Activated CD4-positive, alpha-beta T cell treated with anti-CD3 and anti-CD28 coated beads for 36 hours (primary cell): ENCODE data around the gene MROH2A. TPM values are rescaled to one million over a fixed set of nuclear protein-coding genes. Genes with fewer than 3 reads are reported as not detected.

Source experiments
- ATAC-seq: fragments of 200-7000 bp; cut with Tn5 transposase; one replicate; pipeline ENCODE4 v1.10.0; 2021; ENCODE audit warnings: mild to moderate bottlenecking, moderate library complexity
- CTCF ChIA-PET: fragments of 350-600 bp; sonication (Branson Sonifier 250); formaldehyde crosslinking; loops from one replicate; lab custom pipeline; 2021; ENCODE audit warnings: antibody characterized with exemption; lab: Charles Lee
- POLR2A ChIA-PET: fragments of 350-600 bp; sonication (Branson Sonifier 250); formaldehyde crosslinking; loops from one replicate; lab custom pipeline; 2021; ENCODE audit warnings: antibody characterized with exemption, inconsistent platforms; lab: Charles Lee
- DNase-seq: peaks from one replicate; pipeline ENCODE4 v3.0.0-alpha.2; 2020
- H3K27ac Mint-ChIP-seq: one replicate; pipeline ENCODE4 v1.8.0; 2021; ENCODE audit warnings: mixed read lengths
- H3K27me3 Mint-ChIP-seq: one replicate; pipeline ENCODE4 v1.8.0; 2021; ENCODE audit warnings: mixed read lengths
- H3K36me3 Mint-ChIP-seq: one replicate; pipeline ENCODE4 v1.8.0; 2021; ENCODE audit warnings: low read depth, mixed read lengths
- H3K4me1 Mint-ChIP-seq: one replicate; pipeline ENCODE4 v1.8.0; 2021; ENCODE audit warnings: mixed read lengths
- H3K4me3 Mint-ChIP-seq: one replicate; pipeline ENCODE4 v1.8.0; 2021; ENCODE audit warnings: mild to moderate bottlenecking, moderate library complexity, mixed read lengths
- H3K9me3 Mint-ChIP-seq: one replicate; pipeline ENCODE4 v1.8.0; 2021; ENCODE audit warnings: low read depth, mixed read lengths
- intact Hi-C, 2 experiments: fragments of 100-400 bp; cut with DNase I in 1 of 2; cut with micrococcal nuclease in 1 of 2; formaldehyde crosslinking; loops; one replicate each; pipeline versions ENCODE4 v1.14.2 to v1.15.1; 2022 to 2024; cut with DNase I, micrococcal nuclease
- total RNA-seq, 2 experiments: library from RNA; stranded (reverse); gene quantifications; one replicate each; pipeline ENCODE4 v1.2.3, GENCODE V29; 2021

The MROH2A gene
- total RNA-seq, 2 experiments from 2014 or later = not detected

DNA sequence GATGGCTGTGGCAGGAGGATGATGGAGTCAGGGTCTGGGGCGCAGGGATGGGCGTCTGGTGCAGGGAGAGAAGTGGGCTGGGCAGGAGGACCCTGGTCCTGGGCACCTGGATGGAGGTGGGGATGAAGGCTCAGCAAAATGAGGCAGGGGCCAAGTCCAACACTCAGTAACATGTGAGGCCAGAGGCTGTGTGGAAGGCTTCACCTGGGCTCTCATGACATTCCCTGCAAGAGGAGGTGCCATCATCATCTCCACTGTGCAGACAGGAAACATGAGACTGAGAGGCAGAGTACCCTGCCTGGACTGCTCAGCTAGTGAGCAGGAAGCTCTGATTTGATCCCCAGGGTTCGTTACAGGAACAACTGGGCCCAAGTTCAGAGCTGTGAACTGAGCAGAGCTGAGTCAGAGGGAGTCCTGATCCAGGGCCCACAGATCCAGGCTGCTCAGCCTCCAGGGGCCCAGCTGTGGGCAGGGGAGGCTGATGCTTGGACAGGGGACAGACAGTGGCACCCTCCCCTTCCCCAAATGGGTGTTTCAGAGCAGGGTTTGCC is 39.3 kb downstream of the MROH2A start:
- CTCF ChIA-PET = no interaction called here
- no peak overlapping the region for H3K27ac Mint-ChIP-seq
- H3K9me3 Mint-ChIP-seq = no peaks in the 10 kb centered on the region
- peaks cover 1% of the 10 kb centered on the region for H3K27me3 Mint-ChIP-seq
- POLR2A ChIA-PET = no interaction called here
- DNase-seq (no peak), ATAC-seq (no peak)
- no peaks in the 10 kb centered on the region for H3K4me1 Mint-ChIP-seq
- H3K36me3 Mint-ChIP-seq = no peaks in the 10 kb centered on the region
- intact Hi-C loops = no loop called here
- H3K4me3 Mint-ChIP-seq = no peak overlapping the region

DNA sequence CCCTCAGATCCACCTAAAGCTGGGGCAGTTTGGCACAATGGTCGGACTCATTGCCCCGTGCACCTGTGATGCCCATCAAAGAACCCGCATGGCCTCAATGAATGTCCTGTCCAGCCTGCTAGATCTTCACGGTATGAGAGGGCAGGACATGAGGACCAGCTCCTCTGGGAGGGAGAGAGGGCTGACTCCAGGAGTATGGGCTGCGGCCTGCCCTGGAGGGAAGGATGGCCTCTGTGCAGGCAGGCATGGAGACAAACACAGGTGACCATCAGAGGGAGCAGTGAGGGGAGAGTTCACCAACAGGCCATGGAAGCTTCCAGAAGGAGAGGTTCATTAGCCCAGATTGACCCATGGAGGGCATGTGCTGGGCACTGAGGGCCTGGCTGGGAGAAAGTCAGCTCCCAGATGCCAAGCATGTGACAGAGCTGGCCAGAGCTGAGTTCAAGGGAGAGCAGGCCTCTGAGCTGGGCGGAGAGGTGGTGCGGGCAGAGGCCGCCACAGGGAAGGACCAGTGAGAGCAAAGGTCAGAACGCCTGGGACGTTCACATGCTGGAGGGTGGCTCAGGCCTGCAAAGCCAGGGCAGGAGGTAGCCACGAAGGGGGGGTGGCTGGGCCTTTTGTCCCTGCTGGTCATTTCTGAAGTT is 40.0 kb downstream of the MROH2A start:
- Mint-ChIP-seq H3K27me3 (peaks cover 1% of the 10 kb centered on the region), H3K4me3 (no peak overlapping the region), H3K27ac (no peak overlapping the region), H3K36me3 (no peaks in the 10 kb centered on the region), H3K9me3 (no peaks in the 10 kb centered on the region), H3K4me1 (no peaks in the 10 kb centered on the region)
- DNase-seq = no peak
- CTCF ChIA-PET = interaction anchor here (0.6 kb wide), 1 partner anchor 215 kb away, joined by 3 read pairs; no protein-coding TSS in a partner anchor
- intact Hi-C loops = no loop called here
- ATAC-seq = no peak
- POLR2A ChIA-PET = no interaction called here

GRCh38 chr2:233818639-233819621 is 40.8 kb downstream of the MROH2A start:
- intact Hi-C loops = no loop called here

GRCh38 chr2:233819884-233820773 is 42.0 kb downstream of the MROH2A start:
- CTCF ChIA-PET = no interaction called here
- DNase-seq (no peak), ATAC-seq (no peak)
- POLR2A ChIA-PET = no interaction called here
- Mint-ChIP-seq H3K4me3 (no peak overlapping the region), H3K27me3 (peaks cover 1% of the 10 kb centered on the region), H3K4me1 (no peaks in the 10 kb centered on the region), H3K27ac (no peak overlapping the region), H3K9me3 (no peaks in the 10 kb centered on the region), H3K36me3 (no peaks in the 10 kb centered on the region)
- intact Hi-C loops = no loop called here

More at GRCh38 chr2:233818639-233819621, 40.8 kb downstream of the MROH2A start:
- peaks cover 1% of the 10 kb centered on the region for H3K27me3 Mint-ChIP-seq
- no peak for ATAC-seq
- no peak overlapping the region for H3K27ac Mint-ChIP-seq
- H3K4me1 Mint-ChIP-seq = no peaks in the 10 kb centered on the region
- H3K9me3 Mint-ChIP-seq = no peaks in the 10 kb centered on the region
- no peaks in the 10 kb centered on the region for H3K36me3 Mint-ChIP-seq
- ChIA-PET CTCF (interaction anchor here (0.6 kb wide), 1 partner anchor 216 kb away, joined by 3 read pairs; no protein-coding TSS in a partner anchor), POLR2A (no interaction called here)
- no peak for DNase-seq
- no peak overlapping the region for H3K4me3 Mint-ChIP-seq

DNA sequence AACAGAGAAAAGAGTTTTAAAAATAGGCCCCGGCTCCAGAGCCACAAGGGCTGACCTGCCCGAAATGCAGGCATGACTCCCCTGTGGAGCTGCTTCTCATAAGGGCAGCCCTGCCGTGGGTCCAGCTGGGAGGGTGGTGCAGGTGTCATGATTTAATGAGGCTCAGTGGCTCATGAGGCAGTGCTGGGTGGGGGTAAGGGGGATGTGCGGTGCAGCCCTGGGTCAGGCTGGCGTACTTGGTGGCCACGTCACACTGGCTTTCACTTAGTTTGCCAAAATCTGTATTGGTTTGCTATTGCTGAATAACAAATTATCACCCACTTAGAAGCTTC is 42.6 kb downstream of the MROH2A start:
- DNase-seq (no peak), ATAC-seq (no peak)
- Mint-ChIP-seq H3K27me3 (peaks cover 1% of the 10 kb centered on the region), H3K36me3 (no peaks in the 10 kb centered on the region), H3K4me3 (no peak overlapping the region), H3K27ac (no peak overlapping the region), H3K4me1 (no peaks in the 10 kb centered on the region), H3K9me3 (no peaks in the 10 kb centered on the region)
- POLR2A ChIA-PET = no interaction called here
- intact Hi-C loops = no loop called here
- CTCF ChIA-PET = no interaction called here

GRCh38 chr2:233821196-233821595 is 43.1 kb downstream of the MROH2A start:
- DNase-seq (no peak), ATAC-seq (no peak)
- Mint-ChIP-seq H3K9me3 (no peaks in the 10 kb centered on the region), H3K4me3 (no peak overlapping the region), H3K27me3 (peaks cover 1% of the 10 kb centered on the region), H3K27ac (no peak overlapping the region), H3K36me3 (no peaks in the 10 kb centered on the region), H3K4me1 (no peaks in the 10 kb centered on the region)
- ChIA-PET POLR2A (no interaction called here), CTCF (no interaction called here)
- intact Hi-C loops = no loop called here

- ATAC-seq (no peak), DNase-seq (no peak)
- peaks cover 1% of the 10 kb centered on the region for H3K27me3 Mint-ChIP-seq
- intact Hi-C loops = no loop called here
- H3K36me3 Mint-ChIP-seq = no peaks in the 10 kb centered on the region
- CTCF ChIA-PET = no interaction called here
- POLR2A ChIA-PET = no interaction called here
- no peak overlapping the region for H3K4me3 Mint-ChIP-seq
- H3K4me1 Mint-ChIP-seq = no peaks in the 10 kb centered on the region
- H3K9me3 Mint-ChIP-seq = no peaks in the 10 kb centered on the region
- no peak overlapping the region for H3K27ac Mint-ChIP-seq
Measured at GRCh38 chr2:233821709-233822100, 43.6 kb downstream of the MROH2A start.

GRCh38 chr2:233822101-233822771 is 44.1 kb downstream of the MROH2A start:
- H3K4me1 Mint-ChIP-seq = no peaks in the 10 kb centered on the region
- ATAC-seq (no peak), DNase-seq (no peak)
- no peaks in the 10 kb centered on the region for H3K9me3 Mint-ChIP-seq
- POLR2A ChIA-PET = no interaction called here
- H3K27me3 Mint-ChIP-seq = peaks cover 1% of the 10 kb centered on the region
- no peak overlapping the region for H3K27ac Mint-ChIP-seq
- CTCF ChIA-PET = interaction anchor here (0.5 kb wide), 1 partner anchor 14 kb away, joined by 3 read pairs; no protein-coding TSS in a partner anchor
- intact Hi-C loops = no loop called here
- no peaks in the 10 kb centered on the region for H3K36me3 Mint-ChIP-seq
- no peak overlapping the region for H3K4me3 Mint-ChIP-seq

DNA sequence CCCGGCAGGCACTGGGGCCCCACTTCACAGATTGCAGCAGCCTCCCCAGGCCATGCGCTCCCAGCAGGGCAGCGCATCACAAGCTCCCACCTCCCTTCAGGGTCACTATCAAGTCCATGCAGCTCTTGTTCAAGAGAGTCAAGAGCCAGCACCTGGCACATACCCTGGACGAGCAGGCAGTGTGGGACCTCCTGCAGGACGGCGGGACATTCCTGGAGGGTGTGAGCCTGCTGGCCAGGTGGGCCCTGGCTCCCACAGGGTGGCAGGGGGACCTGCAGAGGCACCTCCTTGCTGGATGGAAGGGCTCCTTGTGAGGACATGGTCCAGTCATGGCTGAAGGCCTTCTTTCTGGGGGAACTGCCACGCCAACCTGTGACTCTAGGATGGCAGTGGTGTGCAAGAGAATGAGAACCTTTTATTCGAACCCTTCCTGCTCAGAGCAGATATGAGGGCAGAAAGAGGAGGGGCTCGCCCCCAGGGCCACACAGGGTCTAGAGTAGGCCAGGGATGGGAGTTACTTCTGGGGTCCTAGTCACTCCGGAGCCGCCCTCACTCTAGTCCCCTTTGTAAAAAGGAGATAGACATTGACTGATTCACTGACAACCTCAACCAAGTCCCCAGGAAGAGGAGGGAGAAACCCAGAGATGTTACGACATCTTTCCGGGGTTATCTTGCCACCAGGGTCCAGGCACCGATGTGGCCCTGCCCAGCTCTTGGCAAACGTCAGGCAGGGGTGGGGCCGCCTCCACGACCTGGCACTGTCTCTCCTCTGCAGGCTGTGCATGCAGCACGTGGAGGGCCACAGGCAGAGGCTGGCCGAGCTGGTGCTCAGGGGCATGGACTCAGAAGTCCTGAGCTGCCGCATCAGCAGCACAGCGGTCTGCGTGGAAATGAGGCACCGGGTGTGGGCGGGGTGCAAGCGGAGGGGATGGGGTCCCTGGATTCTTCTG is 44.9 kb downstream of the MROH2A start:
- Mint-ChIP-seq H3K27me3 (peaks cover under 1% of the 10 kb centered on the region), H3K36me3 (no peaks in the 10 kb centered on the region), H3K4me3 (no peak overlapping the region), H3K9me3 (no peaks in the 10 kb centered on the region), H3K27ac (no peak overlapping the region), H3K4me1 (no peaks in the 10 kb centered on the region)
- CTCF ChIA-PET = interaction anchor here (0.5 kb wide), 1 partner anchor 15 kb away, joined by 3 read pairs; no protein-coding TSS in a partner anchor
- intact Hi-C loops = no loop called here
- POLR2A ChIA-PET = no interaction called here
- ATAC-seq (no peak), DNase-seq (no peak)

DNA sequence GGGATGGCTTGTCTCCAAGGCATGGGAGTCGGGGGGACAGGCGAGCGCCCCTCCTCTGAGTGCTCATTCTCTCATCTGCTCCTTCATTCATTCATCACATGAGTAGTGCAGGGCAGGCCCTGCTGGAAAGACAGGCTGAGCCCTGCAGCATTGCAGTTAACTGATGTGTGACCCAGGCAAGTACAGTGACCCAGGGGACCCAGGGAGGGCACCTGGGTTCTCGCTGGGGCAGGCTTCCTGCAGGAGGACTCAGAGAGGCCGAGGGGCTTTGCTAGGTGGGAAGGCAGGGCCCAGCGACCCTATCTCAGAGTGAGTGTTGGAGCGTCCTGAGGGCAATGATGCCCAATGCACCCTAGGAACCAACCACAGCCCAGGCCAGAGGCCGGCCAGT is 45.6 kb downstream of the MROH2A start:
- Mint-ChIP-seq H3K4me3 (no peak overlapping the region), H3K9me3 (no peaks in the 10 kb centered on the region), H3K36me3 (no peaks in the 10 kb centered on the region), H3K4me1 (no peaks in the 10 kb centered on the region), H3K27me3 (no peaks in the 10 kb centered on the region), H3K27ac (no peak overlapping the region)
- DNase-seq = no peak
- CTCF ChIA-PET = no interaction called here
- POLR2A ChIA-PET = no interaction called here
- intact Hi-C loops = no loop called here
- no peak for ATAC-seq
